GM12875 (cell line): ENCODE data around the gene LRRC10.

ENCODE experiments used
- H3K4me3 ChIP-seq: one replicate; pipeline ENCODE4 v1.5.1; 2011; ENCODE audit warnings: low read depth, low read length, control low read depth
- CTCF ChIP-seq: IDR thresholded peaks from 2 replicates; pipeline ENCODE4 v1.5.1; 2011; ENCODE audit warnings: low read depth, mild to moderate bottlenecking, control low read depth, inconsistent platforms, low read length, moderate library complexity, borderline replicate concordance; ENCODE audit not compliant: insufficient read depth

LRRC10 gene

GRCh38 chr12:69651922-69652321 lies 41.2 kb upstream of the LRRC10 start:
- no peak for TF ChIP-seq CTCF
- no peak overlapping the region for H3K4me3 ChIP-seq

- no peak for TF ChIP-seq CTCF
- H3K4me3 ChIP-seq, result no peak overlapping the region
Measured at GRCh38 chr12:69649529-69649928, 38.8 kb upstream of the LRRC10 start.

DNA sequence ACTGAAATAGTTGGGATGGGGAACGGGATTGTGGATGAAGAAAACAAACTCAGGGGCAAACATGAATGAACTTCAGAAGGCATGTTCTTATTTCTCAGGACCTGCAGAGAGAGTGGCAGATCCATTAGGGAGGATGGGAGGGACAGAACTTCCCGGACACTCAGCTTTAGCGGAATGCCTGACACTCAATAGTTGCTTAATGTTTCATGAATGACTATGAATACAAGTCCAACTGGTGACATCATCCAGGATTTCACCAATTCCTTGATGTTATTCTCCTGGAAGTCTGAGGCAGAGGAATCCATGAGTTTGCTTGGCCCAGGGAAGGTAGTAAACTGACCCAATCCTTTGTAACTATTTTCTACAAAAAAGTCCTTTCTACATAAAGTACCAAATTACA lies 37.8 kb upstream of the LRRC10 start:
- TF ChIP-seq CTCF, result no peak
- H3K4me3 ChIP-seq, result no peak overlapping the region

DNA sequence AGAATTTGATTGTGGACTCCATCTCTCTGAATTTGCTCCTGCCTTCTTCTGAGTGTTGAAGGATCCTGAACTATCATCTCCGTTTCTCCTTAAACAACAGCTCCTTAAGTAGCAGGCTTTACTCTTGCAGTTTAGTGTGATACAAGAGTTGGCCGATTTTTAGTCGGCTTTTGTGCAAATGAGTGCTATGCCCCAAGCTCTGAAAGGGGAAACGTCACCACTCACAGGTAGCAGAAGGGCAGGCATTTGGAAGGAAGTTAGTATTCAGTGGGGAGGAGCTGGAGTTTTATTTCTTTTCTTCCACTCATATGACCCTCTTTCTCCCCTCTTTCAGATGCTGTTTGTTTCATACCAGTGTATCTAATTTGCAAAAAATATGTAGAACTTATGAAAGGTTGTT lies 36.5 kb upstream of the LRRC10 start:
- no peak for TF ChIP-seq CTCF

GRCh38 chr12:69645031-69645430 lies 34.3 kb upstream of the LRRC10 start:
- no peak for TF ChIP-seq CTCF
- H3K4me3 ChIP-seq, result no peak overlapping the region

More for the DNA sequence above, 36.5 kb upstream of the LRRC10 start:
- H3K4me3 ChIP-seq, result no peak overlapping the region

- TF ChIP-seq CTCF, result no peak
- H3K4me3 ChIP-seq, result no peak overlapping the region
Measured at GRCh38 chr12:69644511-69644910, 33.8 kb upstream of the LRRC10 start.

GRCh38 chr12:69642531-69642930 lies 31.8 kb upstream of the LRRC10 start:
- H3K4me3 ChIP-seq, result no peak overlapping the region
- no peak for TF ChIP-seq CTCF
